CD14-positive monocyte (primary cell): ENCODE measurements around the gene GPR137B. TPM values are rescaled to one million over a fixed set of nuclear protein-coding genes. Genes with fewer than 3 reads are reported as not detected.

Source experiments
- DNase-seq, 3 donors: peaks; one replicate each; pipeline ENCODE4 v3.0.0-alpha.2; 2011 to 2022
- H2AFZ ChIP-seq: 2 replicates; pipeline ENCODE4 v1.6.0; 2012; ENCODE audit warnings: mild to moderate bottlenecking, low read depth, low read length, inconsistent platforms; ENCODE audit not compliant: insufficient read depth, poor library complexity, severe bottlenecking
- H3K27ac ChIP-seq, 2 donors: 1 replicate in 1 of 2; 2 replicates in 1 of 2; pipeline ENCODE4 v1.5.1; 2012 to 2013; ENCODE audit warnings: low read length in 2 of 2, control low read depth in 1 of 2, inconsistent platforms in 1 of 2, low read depth in 1 of 2, mild to moderate bottlenecking in 1 of 2
- H3K27me3 ChIP-seq, 2 donors: one replicate each; pipeline versions ENCODE4 v1.6.0 to v1.6.1; 2011 to 2013; ENCODE audit warnings: low read length in 2 of 2; ENCODE audit not compliant: control insufficient read depth in 2 of 2, insufficient read depth in 2 of 2
- H3K36me3 ChIP-seq, 2 donors: replicated peaks in 1 of 2; 1 replicate in 1 of 2; 2 replicates in 1 of 2; pipeline versions ENCODE4 v1.5.1 to v1.6.1; 2012 to 2013; ENCODE audit warnings: low read length in 2 of 2, control low read depth in 1 of 2, inconsistent platforms in 1 of 2, mild to moderate bottlenecking in 1 of 2; ENCODE audit not compliant: insufficient read depth in 2 of 2, control insufficient read depth in 1 of 2
- H3K4me1 ChIP-seq, 2 donors: 1 replicate in 1 of 2; 2 replicates in 1 of 2; pipeline versions ENCODE4 v1.5.1 to v1.6.1; 2012 to 2013; ENCODE audit warnings: low read length in 2 of 2, control low read depth in 1 of 2, inconsistent platforms in 1 of 2, mild to moderate bottlenecking in 1 of 2, moderate library complexity in 1 of 2; ENCODE audit not compliant: insufficient read depth in 2 of 2, control insufficient read depth in 1 of 2
- H3K4me2 ChIP-seq: replicated peaks from 2 replicates; pipeline ENCODE3; 2012; ENCODE audit warnings: low read length, moderate library complexity, mild to moderate bottlenecking; ENCODE audit not compliant: poor library complexity, severe bottlenecking; ENCODE audit errors: extremely low read depth
- H3K4me3 ChIP-seq, 3 experiments: fragments of 200-600 bp in 1 of 3; sonication (generic) in 1 of 3; replicated peaks in 1 of 3; 1 replicate in 2 of 3; 2 replicates in 1 of 3; pipeline ENCODE4 v1.5.1; 2011 to 2013; ENCODE audit warnings: low read length in 3 of 3, mild to moderate bottlenecking in 3 of 3, control low read depth in 2 of 3, low read depth in 2 of 3, inconsistent platforms in 1 of 3, moderate library complexity in 1 of 3
- H3K79me2 ChIP-seq: 2 replicates; pipeline ENCODE4 v1.6.0; 2012; ENCODE audit warnings: mild to moderate bottlenecking, control low read depth, inconsistent platforms, low read length, moderate library complexity; ENCODE audit not compliant: insufficient read depth
- H3K9ac ChIP-seq: 2 replicates; pipeline ENCODE4 v1.6.0; 2017; ENCODE audit warnings: low read length, mild to moderate bottlenecking; ENCODE audit not compliant: insufficient read depth, poor library complexity, severe bottlenecking
- H3K9me3 ChIP-seq, 2 donors: replicated peaks in 1 of 2; 1 replicate in 1 of 2; 2 replicates in 1 of 2; pipeline versions ENCODE4 v1.5.1 to v1.6.1; 2012 to 2013; ENCODE audit warnings: low read length in 2 of 2, control low read depth in 1 of 2; ENCODE audit not compliant: control insufficient read depth in 1 of 2, insufficient read depth in 1 of 2
- H4K20me1 ChIP-seq: 2 replicates; pipeline ENCODE4 v1.6.0; 2012; ENCODE audit warnings: mild to moderate bottlenecking, low read length, control low read depth, moderate library complexity; ENCODE audit not compliant: insufficient read depth
- H3K27ac Mint-ChIP-seq, 7 donors: one replicate each; pipeline ENCODE4 v1.8.0; 2020; ENCODE audit warnings: mild to moderate bottlenecking in 7 of 7, mixed read lengths in 7 of 7, moderate library complexity in 6 of 7, inconsistent platforms in 2 of 7
- H3K27me3 Mint-ChIP-seq, 3 donors: one replicate each; pipeline ENCODE4 v1.8.0; 2021 to 2022; ENCODE audit warnings: low read depth in 3 of 3, mild to moderate bottlenecking in 3 of 3, mixed read lengths in 3 of 3, moderate library complexity in 3 of 3, inconsistent platforms in 1 of 3
- H3K36me3 Mint-ChIP-seq, 2 donors: one replicate each; pipeline ENCODE4 v1.8.0; 2020; ENCODE audit warnings: mixed read lengths in 2 of 2, inconsistent platforms in 1 of 2, mild to moderate bottlenecking in 1 of 2
- H3K4me1 Mint-ChIP-seq: one replicate; pipeline ENCODE4 v1.8.0; 2020; ENCODE audit warnings: mild to moderate bottlenecking, mixed read lengths
- H3K4me3 Mint-ChIP-seq, 2 donors: one replicate each; pipeline ENCODE4 v1.8.0; 2020; ENCODE audit warnings: mild to moderate bottlenecking in 2 of 2, mixed read lengths in 2 of 2, moderate library complexity in 1 of 2
- H3K9me3 Mint-ChIP-seq, 7 donors: one replicate each; pipeline ENCODE4 v1.8.0; 2020 to 2022; ENCODE audit warnings: mixed read lengths in 7 of 7, mild to moderate bottlenecking in 6 of 7, moderate library complexity in 6 of 7, inconsistent platforms in 2 of 7
- CTCF ChIP-seq: fragments of 200-600 bp; IDR thresholded peaks from one replicate; pipeline ENCODE4 v1.8.0; 2022; ENCODE audit warnings: antibody characterized with exemption, mild to moderate bottlenecking
- WGBS: methylation state at CpG from one replicate; pipeline ENCODE4 v1.1.5; 2013; ENCODE audit warnings: missing lambda C conversion rate; ENCODE audit not compliant: insufficient coverage; 5-methylcytosine and 5-hydroxymethylcytosine counted together
- intact Hi-C, 2 donors: fragments of 100-400 bp; cut with micrococcal nuclease; formaldehyde crosslinking; loops; one replicate each; pipeline versions ENCODE4 v1.15.0 to v1.15.1; 2023
- polyA plus RNA-seq, 3 donors: library from polyadenylated mRNA; depleted of rRNA in 1 of 3; unstranded in 2 of 3; stranded (reverse) in 1 of 3; fragments of 300-500 nt in 2 of 3; fragments of >200 nt in 1 of 3; fragmentation: Illumina TruSeq in 2 of 3; gene quantifications; 1 replicate in 2 of 3; 2 replicates in 1 of 3; pipeline ENCODE4 v1.2.3, GENCODE V29; 2012 to 2021

GPR137B gene
- polyA plus RNA-seq, 3 donors, result 7.5 to 10.8 (median 8.7) TPM

GRCh38 chr1:236168716-236169429 lies 26.5 kb downstream of the GPR137B start:
- Histone ChIP-seq H3K79me2 (no peaks in the 10 kb centered on the region), H3K9ac (no peak overlapping the region), H3K4me3 (no peak overlapping the region), H3K36me3 (peaks cover 6 to 10% of the 10 kb centered on the region in 2 donors), H3K9me3 (no peaks in the 10 kb centered on the region), H3K27ac (no peak overlapping the region), H4K20me1 (peaks cover 25% of the 10 kb centered on the region), H3K27me3 (no peaks in the 10 kb centered on the region), H3K4me2 (no peak overlapping the region), H2AFZ (no peak overlapping the region), H3K4me1 (peaks cover 4 to 6% of the 10 kb centered on the region in 2 donors)
- Mint-ChIP-seq H3K9me3 (peaks cover 0 to 2% (median 0%) of the 10 kb centered on the region in 7 donors), H3K4me1 (peaks cover 7% of the 10 kb centered on the region), H3K27me3 (no peaks in the 10 kb centered on the region), H3K4me3 (no peak overlapping the region), H3K27ac (no peak overlapping the region), H3K36me3 (peaks cover 19 to 35% of the 10 kb centered on the region in 2 donors)
- TF ChIP-seq CTCF, result no peak
- intact Hi-C loops, result no loop called here
- peak; percentile 20 to 75 (median 30) for DNase-seq
- 70% methylated on average over 6 of the region's 10 CpGs for WGBS

GRCh38 chr1:236172041-236172579 lies 29.8 kb downstream of the GPR137B start:
- H3K4me2 ChIP-seq, result no peak overlapping the region
- Mint-ChIP-seq H3K36me3 (peaks cover 36 to 39% of the 10 kb centered on the region in 2 donors), H3K9me3 (peaks cover 0 to 2% (median 0%) of the 10 kb centered on the region in 7 donors), H3K27ac (no peak overlapping the region), H3K4me3 (no peak overlapping the region), H3K4me1 (peaks cover 7% of the 10 kb centered on the region), H3K27me3 (peaks cover 0 to 1% (median 0%) of the 10 kb centered on the region in 3 donors)
- H3K36me3 ChIP-seq, result peaks cover 6 to 10% of the 10 kb centered on the region in 2 donors
- H3K4me3 ChIP-seq, result no peak overlapping the region
- H3K9me3 ChIP-seq, result no peaks in the 10 kb centered on the region
- H3K27ac ChIP-seq, result no peak overlapping the region
- H2AFZ ChIP-seq, result no peak overlapping the region
- peaks cover 16% of the 10 kb centered on the region for H4K20me1 ChIP-seq
- TF ChIP-seq CTCF, result no peak
- DNase-seq, result no peak
- H3K27me3 ChIP-seq, result no peaks in the 10 kb centered on the region
- intact Hi-C loops, result no loop called here
- no peaks in the 10 kb centered on the region for H3K79me2 ChIP-seq
- no peak overlapping the region for H3K9ac ChIP-seq
- peaks cover 4 to 6% of the 10 kb centered on the region in 2 donors for H3K4me1 ChIP-seq
